ENCODE results near the gene UBE2E3. TPM values are rescaled to one million over a fixed set of nuclear protein-coding genes. Genes with fewer than 3 reads are reported as not detected.

UBE2E3 gene
- total and polyA plus RNA-seq, 2 experiments from 2014 or later: 111 to 112 TPM

DNA sequence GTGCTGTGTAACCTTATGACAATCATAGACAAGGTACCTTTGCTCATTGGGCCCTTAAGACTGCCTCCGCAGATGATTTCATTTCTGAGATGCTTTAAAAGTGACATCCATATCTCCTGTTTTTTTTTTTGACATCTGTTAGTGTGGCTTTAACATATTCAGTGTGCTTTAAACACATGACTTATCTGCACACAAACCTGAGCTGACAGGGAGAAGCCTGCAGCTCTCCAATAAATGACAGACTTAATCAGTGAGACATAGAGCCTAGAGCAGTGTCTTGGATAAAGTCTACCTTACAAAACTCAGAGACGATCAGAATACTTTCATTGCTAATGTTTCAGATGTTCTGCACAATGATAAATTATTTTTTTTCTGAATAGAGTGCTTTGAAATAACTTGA lies 130.7 kb downstream of the UBE2E3 start (continued):
- TF ChIP-seq, protein P1, sequence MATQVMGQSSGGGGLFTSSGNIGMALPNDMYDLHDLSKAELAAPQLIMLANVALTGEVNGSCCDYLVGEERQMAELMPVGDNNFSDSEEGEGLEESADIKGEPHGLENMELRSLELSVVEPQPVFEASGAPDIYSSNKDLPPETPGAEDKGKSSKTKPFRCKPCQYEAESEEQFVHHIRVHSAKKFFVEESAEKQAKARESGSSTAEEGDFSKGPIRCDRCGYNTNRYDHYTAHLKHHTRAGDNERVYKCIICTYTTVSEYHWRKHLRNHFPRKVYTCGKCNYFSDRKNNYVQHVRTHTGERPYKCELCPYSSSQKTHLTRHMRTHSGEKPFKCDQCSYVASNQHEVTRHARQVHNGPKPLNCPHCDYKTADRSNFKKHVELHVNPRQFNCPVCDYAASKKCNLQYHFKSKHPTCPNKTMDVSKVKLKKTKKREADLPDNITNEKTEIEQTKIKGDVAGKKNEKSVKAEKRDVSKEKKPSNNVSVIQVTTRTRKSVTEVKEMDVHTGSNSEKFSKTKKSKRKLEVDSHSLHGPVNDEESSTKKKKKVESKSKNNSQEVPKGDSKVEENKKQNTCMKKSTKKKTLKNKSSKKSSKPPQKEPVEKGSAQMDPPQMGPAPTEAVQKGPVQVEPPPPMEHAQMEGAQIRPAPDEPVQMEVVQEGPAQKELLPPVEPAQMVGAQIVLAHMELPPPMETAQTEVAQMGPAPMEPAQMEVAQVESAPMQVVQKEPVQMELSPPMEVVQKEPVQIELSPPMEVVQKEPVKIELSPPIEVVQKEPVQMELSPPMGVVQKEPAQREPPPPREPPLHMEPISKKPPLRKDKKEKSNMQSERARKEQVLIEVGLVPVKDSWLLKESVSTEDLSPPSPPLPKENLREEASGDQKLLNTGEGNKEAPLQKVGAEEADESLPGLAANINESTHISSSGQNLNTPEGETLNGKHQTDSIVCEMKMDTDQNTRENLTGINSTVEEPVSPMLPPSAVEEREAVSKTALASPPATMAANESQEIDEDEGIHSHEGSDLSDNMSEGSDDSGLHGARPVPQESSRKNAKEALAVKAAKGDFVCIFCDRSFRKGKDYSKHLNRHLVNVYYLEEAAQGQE (IDR thresholded peaks at IDR 0.05; ENCODE audit: unreplicated experiment): no peak
- TF ChIP-seq NANOG (IDR thresholded peaks at IDR 0.05; ENCODE audit: borderline replicate concordance) (no peak), POLR2AphosphoS5 (IDR thresholded peaks at IDR 0.05; ENCODE audit: low read depth) (no peak), ETS1 (IDR thresholded peaks at IDR 0.05) (no peak), ZNF331 (CRISPR knock-in tag; IDR thresholded peaks at IDR 0.05; ENCODE audit: low read depth) (no peak), CTCF (conservative IDR thresholded peaks at IDR 0.05; ENCODE audit: low read depth in 2 of 2) (no peak), CREB1 (CRISPR knock-in tag; IDR thresholded peaks at IDR 0.05; ENCODE audit: low read depth) (no peak), ZNF114 (CRISPR knock-in tag; IDR thresholded peaks at IDR 0.05) (no peak), EZH2phosphoT487 (IDR thresholded peaks at IDR 0.05; ENCODE audit: unreplicated experiment) (no peak), STAT1 (IDR thresholded peaks at IDR 0.05; ENCODE audit: unreplicated experiment) (no peak)

DNA sequence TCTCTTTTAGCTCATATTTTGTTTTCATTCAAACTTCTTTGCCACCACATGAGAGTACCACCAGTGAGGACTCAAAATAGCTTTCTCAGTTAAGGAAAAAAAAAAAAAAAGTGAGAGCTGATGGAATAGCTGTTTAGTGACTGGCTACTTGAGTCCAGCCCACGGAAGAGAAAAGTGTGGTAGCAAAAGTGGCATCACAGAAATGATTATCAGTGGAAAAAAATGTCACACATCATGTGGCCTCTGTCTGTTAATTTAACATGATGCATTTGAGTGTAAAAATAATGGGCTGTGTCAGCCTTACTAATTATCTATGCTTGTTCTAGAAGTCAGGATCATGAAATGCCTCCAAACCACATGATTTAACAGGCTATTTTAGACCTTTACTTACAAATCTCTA lies 132.5 kb downstream of the UBE2E3 start:
- TF ChIP-seq EZH2phosphoT487 (IDR thresholded peaks at IDR 0.05; ENCODE audit: unreplicated experiment): no peak
- no peak for TF ChIP-seq ETS1 (IDR thresholded peaks at IDR 0.05)
- TF ChIP-seq NANOG (IDR thresholded peaks at IDR 0.05; ENCODE audit: borderline replicate concordance): no peak
- TF ChIP-seq EZH2 (IDR thresholded peaks at IDR 0.05; ENCODE audit: low read depth, unreplicated experiment): no peak
- H3F3A ChIP-seq (replicated peaks; ENCODE audit: low read depth): no peaks in the 10 kb centered on the region
- Mint-ChIP-seq H3K9me3 (no peaks in the 10 kb centered on the region), H3K4me1 (no peaks in the 10 kb centered on the region; the same call in 2 of the 3 replicates), H3K4me3 (no peak overlapping the region), H3K27ac (no peak overlapping the region), H3K36me3 (ENCODE audit: low read depth) (no peaks in the 10 kb centered on the region), H3K27me3 (ENCODE audit: insufficient read depth, low read depth, poor library complexity) (no peaks in the 10 kb centered on the region)
- H3K4me3 ChIP-seq: no peak overlapping the region
- no peaks in the 10 kb centered on the region for H3K27me3 ChIP-seq (ENCODE audit: insufficient read depth)
- no peaks in the 10 kb centered on the region for H3K4me1 ChIP-seq (ENCODE audit: insufficient read depth)
- H3K36me3 ChIP-seq (ENCODE audit: insufficient read depth): no peaks in the 10 kb centered on the region
- H3K9me2 ChIP-seq (ENCODE audit: insufficient read depth): no peaks in the 10 kb centered on the region
- H3K79me2 ChIP-seq (replicated peaks; ENCODE audit: insufficient read depth): no peaks in the 10 kb centered on the region
- no peak overlapping the region for H2AFZ ChIP-seq
- DNase-seq (ENCODE audit: low spot score) (no peak), ATAC-seq (no peak)
- H4K20me1 ChIP-seq (replicated peaks; ENCODE audit: insufficient read depth): no peaks in the 10 kb centered on the region
- H3K4me2 ChIP-seq: no peak overlapping the region
- H3K27ac ChIP-seq (ENCODE audit: low read depth): no peak overlapping the region

All from GM23338 (cell line).